Glomerular endothelial cell (primary cell): Measurements from ENCODE around the gene GPC4. TPM values are rescaled to one million over a fixed set of nuclear protein-coding genes. Genes with fewer than 3 reads are reported as not detected.

Experiments
- total RNA-seq: library from RNA; depleted of rRNA; stranded (reverse); fragments of >200 nt; gene quantifications from 2 replicates; pipeline ENCODE4 v1.2.3, GENCODE V29; 2015

Gene GPC4
- total RNA-seq, 1 donor from 2014 or later = 3.7 TPM

Other genes starting within 250 kb of the GPC4 start
- gene TFDP3, start 197.1 kb downstream of the GPC4 start, total RNA-seq = not detected in 2 replicates